HL-60 (cell line): ENCODE data around the gene EPHA4.

Source experiments
- DNase-seq, 2 experiments: peaks; one replicate each; pipeline ENCODE4 v3.0.0-alpha.2; 2010 to 2020; ENCODE audit warnings: low read depth in 1 of 2, low spot score in 1 of 2
- H3K27ac ChIP-seq: fragments of 250-450 bp; sonication (Bioruptor Pico); replicated peaks from 2 replicates; pipeline ENCODE4 v1.5.1; 2020; ENCODE audit warnings: mild to moderate bottlenecking, moderate library complexity
- H3K27me3 ChIP-seq: fragments of 250-450 bp; sonication (Bioruptor Pico); 2 replicates; pipeline ENCODE4 v1.5.1; 2021; ENCODE audit warnings: mild to moderate bottlenecking, moderate library complexity; ENCODE audit not compliant: insufficient read depth, poor library complexity, severe bottlenecking
- H3K4me3 ChIP-seq: replicated peaks from 2 replicates; pipeline ENCODE4 v1.5.1; 2011; ENCODE audit warnings: mild to moderate bottlenecking, control low read depth, low read length; ENCODE audit not compliant: insufficient read depth
- GABPA ChIP-seq: IDR thresholded peaks from 2 replicates; pipeline ENCODE4 v1.6.1; 2012; ENCODE audit warnings: low read depth
- POLR2AphosphoS5 ChIP-seq: IDR thresholded peaks from 2 replicates; pipeline ENCODE4 v1.6.1; 2012; ENCODE audit warnings: low read depth
- SPI1 ChIP-seq: IDR thresholded peaks from 2 replicates; pipeline ENCODE4 v1.6.1; 2012; ENCODE audit warnings: low read depth, mild to moderate bottlenecking, borderline replicate concordance
- TF ChIP-seq, protein P1 (sequence below): IDR thresholded peaks from 2 replicates; pipeline ENCODE4 v1.6.1; 2012; ENCODE audit warnings: low read depth; ENCODE audit not compliant: insufficient replicate concordance
- TF ChIP-seq, protein P2 (sequence below): IDR thresholded peaks from one replicate; pipeline ENCODE4 v1.5.1; 2011; ENCODE audit warnings: low read length, control low read depth, inconsistent platforms; ENCODE audit not compliant: insufficient read depth

The EPHA4 gene

DNA sequence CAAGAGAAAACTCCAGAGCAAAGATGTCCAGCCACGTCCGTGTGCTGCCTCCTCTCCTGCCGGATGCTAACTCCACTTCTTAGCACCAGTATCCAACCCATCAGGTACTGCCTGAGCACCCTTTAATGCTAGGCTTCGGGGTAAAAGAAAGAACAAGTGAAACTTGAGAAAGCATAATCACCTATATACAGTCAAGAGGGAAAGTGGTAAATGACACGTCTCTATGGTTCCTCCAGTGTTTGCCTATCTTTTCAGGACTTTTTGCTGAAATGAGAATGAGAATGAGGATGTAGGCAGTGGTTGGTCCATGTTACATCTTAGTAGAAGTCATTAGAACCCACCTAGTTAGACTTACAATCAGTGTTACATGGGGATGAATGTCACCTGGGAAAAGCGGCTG, 47.9 kb downstream of the EPHA4 start:
- TF ChIP-seq, protein P1, sequence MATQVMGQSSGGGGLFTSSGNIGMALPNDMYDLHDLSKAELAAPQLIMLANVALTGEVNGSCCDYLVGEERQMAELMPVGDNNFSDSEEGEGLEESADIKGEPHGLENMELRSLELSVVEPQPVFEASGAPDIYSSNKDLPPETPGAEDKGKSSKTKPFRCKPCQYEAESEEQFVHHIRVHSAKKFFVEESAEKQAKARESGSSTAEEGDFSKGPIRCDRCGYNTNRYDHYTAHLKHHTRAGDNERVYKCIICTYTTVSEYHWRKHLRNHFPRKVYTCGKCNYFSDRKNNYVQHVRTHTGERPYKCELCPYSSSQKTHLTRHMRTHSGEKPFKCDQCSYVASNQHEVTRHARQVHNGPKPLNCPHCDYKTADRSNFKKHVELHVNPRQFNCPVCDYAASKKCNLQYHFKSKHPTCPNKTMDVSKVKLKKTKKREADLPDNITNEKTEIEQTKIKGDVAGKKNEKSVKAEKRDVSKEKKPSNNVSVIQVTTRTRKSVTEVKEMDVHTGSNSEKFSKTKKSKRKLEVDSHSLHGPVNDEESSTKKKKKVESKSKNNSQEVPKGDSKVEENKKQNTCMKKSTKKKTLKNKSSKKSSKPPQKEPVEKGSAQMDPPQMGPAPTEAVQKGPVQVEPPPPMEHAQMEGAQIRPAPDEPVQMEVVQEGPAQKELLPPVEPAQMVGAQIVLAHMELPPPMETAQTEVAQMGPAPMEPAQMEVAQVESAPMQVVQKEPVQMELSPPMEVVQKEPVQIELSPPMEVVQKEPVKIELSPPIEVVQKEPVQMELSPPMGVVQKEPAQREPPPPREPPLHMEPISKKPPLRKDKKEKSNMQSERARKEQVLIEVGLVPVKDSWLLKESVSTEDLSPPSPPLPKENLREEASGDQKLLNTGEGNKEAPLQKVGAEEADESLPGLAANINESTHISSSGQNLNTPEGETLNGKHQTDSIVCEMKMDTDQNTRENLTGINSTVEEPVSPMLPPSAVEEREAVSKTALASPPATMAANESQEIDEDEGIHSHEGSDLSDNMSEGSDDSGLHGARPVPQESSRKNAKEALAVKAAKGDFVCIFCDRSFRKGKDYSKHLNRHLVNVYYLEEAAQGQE, result no peak
- TF ChIP-seq, protein P2, sequence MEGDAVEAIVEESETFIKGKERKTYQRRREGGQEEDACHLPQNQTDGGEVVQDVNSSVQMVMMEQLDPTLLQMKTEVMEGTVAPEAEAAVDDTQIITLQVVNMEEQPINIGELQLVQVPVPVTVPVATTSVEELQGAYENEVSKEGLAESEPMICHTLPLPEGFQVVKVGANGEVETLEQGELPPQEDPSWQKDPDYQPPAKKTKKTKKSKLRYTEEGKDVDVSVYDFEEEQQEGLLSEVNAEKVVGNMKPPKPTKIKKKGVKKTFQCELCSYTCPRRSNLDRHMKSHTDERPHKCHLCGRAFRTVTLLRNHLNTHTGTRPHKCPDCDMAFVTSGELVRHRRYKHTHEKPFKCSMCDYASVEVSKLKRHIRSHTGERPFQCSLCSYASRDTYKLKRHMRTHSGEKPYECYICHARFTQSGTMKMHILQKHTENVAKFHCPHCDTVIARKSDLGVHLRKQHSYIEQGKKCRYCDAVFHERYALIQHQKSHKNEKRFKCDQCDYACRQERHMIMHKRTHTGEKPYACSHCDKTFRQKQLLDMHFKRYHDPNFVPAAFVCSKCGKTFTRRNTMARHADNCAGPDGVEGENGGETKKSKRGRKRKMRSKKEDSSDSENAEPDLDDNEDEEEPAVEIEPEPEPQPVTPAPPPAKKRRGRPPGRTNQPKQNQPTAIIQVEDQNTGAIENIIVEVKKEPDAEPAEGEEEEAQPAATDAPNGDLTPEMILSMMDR, result no peak
- TF ChIP-seq POLR2AphosphoS5, result no peak
- TF ChIP-seq SPI1, result no peak
- TF ChIP-seq GABPA, result no peak
- no peak for DNase-seq
- Histone ChIP-seq H3K27ac (no peak overlapping the region), H3K4me3 (no peak overlapping the region), H3K27me3 (no peaks in the 10 kb centered on the region)

DNA sequence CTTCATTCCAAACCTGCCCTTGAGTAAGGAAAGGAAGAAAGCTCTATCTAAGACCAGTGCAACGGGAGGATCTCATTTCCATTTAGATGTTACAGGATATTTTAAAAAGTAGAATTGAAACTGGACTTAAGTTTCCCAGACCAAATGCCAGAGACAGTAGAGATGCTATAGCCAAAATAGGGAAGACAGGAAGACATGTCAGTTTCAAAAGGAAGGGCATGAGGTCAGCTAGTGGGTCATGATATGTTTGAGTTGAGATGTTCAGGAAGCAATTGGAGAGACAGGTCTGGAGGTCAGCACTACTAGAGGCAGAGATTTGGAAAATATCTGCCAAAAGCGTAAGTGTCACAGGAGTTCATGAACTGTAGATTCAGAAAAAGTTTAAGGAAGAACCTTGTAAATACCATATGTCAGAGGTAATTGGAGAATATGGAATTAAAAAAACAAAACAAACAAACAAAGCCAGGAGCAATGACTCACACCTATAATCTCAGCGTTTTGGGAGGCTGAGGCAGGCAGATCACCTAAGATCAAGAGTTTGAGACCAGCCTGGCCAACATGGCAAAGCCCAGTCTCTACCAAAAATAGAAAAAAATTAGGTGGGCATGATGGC, 50.8 kb downstream of the EPHA4 start:
- TF ChIP-seq POLR2AphosphoS5, result no peak
- no peak for TF ChIP-seq GABPA
- TF ChIP-seq, protein P2, result no peak
- TF ChIP-seq, protein P1, result no peak
- TF ChIP-seq SPI1, result no peak
- no peak for DNase-seq
- no peak overlapping the region for H3K4me3 ChIP-seq
- H3K27me3 ChIP-seq, result no peaks in the 10 kb centered on the region
- no peak overlapping the region for H3K27ac ChIP-seq

DNA sequence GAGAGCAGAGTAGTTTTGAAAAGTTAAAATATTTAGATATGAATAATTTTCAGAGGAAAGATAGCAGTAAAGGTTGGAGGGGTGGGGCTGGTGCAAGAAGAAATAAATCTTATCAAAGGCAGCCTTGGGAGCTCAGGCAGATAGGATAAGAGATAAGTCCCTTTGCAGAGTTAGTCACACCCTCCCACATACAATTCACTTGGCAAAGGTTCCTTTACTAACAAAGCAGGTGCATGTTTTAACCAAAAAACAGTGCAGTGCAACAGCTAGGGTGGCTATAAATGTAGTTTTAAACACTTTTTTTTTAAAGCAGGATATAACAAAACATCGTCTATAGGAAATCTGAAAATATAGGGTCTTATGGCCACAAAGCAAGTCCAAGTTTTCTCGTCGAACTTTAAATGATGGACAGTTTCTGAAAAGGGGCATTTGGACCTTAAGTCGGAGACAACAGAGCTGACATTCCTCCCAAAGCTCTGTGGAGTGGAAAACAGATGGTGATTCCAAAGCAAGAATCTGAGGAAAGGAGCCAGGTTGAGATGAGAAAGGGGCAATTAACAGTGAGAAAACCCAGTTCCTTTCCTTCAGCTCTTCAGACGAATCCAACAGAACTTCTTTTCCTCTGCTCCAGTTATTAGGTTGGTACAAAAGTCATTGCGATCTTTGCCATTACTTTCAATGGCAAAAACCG, 53.0 kb downstream of the EPHA4 start:
- DNase-seq, result no peak
- Histone ChIP-seq H3K27me3 (no peaks in the 10 kb centered on the region), H3K4me3 (no peak overlapping the region), H3K27ac (no peak overlapping the region)
- TF ChIP-seq SPI1, result no peak
- no peak for TF ChIP-seq GABPA
- TF ChIP-seq, protein P1, result no peak
- TF ChIP-seq, protein P2, result no peak
- TF ChIP-seq POLR2AphosphoS5, result no peak
